ENCODE data around the gene TMEM258. TPM values are rescaled to one million over a fixed set of nuclear protein-coding genes. Genes with fewer than 3 reads are reported as not detected.

Gene TMEM258
- total RNA-seq, 2 donors from 2014 or later: 145 to 153 TPM

DNA sequence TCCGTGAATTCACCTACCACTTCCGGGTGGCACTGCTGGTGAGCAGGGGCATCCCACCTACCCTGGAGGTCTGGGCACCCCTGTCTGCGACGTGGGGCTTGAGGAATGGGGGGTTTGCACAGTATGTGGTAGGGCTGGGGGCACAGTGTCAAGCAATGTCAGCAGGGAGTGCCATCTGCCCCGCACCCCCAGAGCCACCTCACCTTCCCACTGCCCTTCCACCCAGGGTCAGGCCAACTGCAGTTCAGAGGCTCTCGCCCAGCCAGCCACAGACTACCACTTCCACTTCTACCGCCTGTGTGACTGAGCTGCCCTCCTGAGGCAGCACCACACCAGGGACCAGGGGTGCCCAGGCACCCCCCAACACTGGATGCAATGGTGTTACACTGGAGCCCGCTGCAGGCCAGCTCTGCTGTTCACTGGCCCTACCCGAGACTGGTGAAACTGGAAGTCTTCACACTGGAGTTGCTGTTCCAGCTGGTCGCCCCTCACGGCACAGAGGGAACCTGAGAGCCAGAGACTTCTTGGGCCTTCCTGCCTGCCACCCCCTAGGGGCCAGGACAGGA is 6.5 kb downstream of the TMEM258 start:
- ATAC-seq (no peak), DNase-seq (ENCODE audit: low spot score in 2 of 2) (no peak)
- H3K9me3 Mint-ChIP-seq: no peaks in the 10 kb centered on the region
- no peaks in the 10 kb centered on the region for H3K36me3 Mint-ChIP-seq
- H3K27ac Mint-ChIP-seq: no peak overlapping the region

- H3K9me3 Mint-ChIP-seq: no peaks in the 10 kb centered on the region
- no peak overlapping the region for H3K27ac Mint-ChIP-seq
- no peaks in the 10 kb centered on the region for H3K36me3 Mint-ChIP-seq
- ATAC-seq (no peak), DNase-seq (ENCODE audit: low spot score in 2 of 2) (no peak)
These were observed 7.9 kb downstream of the TMEM258 start for GRCh38 chr11:61784506-61784805.

DNA sequence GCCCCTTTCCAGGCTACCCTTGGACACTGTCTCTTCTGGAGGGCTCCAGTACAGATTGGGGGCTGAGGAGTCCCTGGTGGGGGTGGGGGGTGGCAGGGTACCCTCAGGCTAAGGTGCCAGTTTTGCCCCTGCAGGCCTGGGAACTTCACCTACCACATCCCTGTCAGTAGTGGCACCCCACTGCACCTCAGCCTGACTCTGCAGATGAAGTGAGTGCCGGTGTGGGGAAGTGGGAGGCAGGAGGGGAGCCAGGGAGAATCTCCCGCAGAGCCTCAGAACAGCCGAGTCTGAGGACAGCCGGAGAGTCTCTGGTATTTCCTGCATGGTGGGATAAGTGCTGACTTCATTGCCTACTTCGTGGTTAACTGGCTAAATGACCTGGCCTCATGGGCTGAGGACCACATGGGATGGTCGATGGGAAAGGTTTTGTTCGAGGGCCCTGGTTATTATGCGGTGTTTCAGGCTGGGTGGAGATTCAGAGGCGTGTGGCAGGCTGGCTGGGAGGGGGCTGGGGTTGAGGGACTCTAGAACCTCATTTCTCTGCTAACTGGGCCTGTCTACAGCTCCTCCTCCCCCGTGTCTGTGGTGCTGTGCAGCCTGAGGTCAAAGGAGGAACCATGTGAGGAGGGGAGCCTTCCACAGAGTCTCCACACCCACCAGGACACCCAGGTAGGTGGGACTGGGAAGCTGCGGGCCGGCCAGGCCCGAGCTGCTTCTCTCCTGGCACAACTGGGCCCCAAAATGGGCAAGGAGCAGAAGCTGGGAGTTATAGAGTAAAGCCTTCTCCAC is 8.5 kb downstream of the TMEM258 start:
- DNase-seq (ENCODE audit: low spot score in 2 of 2) (no peak), ATAC-seq (no peak)
- peak overlapping the region; percentile 8 to 57 for H3K27ac Mint-ChIP-seq
- no peaks in the 10 kb centered on the region for H3K9me3 Mint-ChIP-seq
- no peaks in the 10 kb centered on the region for H3K36me3 Mint-ChIP-seq

DNA sequence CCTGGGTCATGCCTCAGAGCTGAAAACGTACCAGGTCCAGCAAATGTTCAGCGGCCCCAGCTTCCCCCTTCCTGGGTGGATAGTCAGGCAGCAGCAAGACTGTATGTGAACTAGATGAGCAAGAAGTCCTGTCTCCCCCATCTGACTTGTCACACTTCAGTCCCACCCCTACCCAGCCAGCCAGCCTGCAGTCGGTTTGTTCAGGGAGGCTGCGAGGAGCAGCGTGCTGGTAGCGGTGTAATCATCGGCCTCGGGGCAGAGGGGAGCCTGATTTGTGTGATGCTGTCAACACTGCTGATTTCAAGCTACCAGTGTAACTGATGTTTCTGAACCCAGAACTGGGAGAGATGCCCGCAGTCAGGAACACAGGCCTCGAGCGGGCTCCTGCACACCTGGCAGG is 9.6 kb downstream of the TMEM258 start:
- no peaks in the 10 kb centered on the region for H3K36me3 Mint-ChIP-seq
- DNase-seq (ENCODE audit: low spot score in 2 of 2) (no peak), ATAC-seq (no peak)
- peak overlapping the region in 1 of 2 donors; percentile 55 for H3K27ac Mint-ChIP-seq
- no peaks in the 10 kb centered on the region for H3K9me3 Mint-ChIP-seq

- H3K36me3 Mint-ChIP-seq: no peaks in the 10 kb centered on the region
- H3K27ac Mint-ChIP-seq: no peak overlapping the region
- ATAC-seq (no peak), DNase-seq (ENCODE audit: low spot score in 2 of 2) (no peak)
- no peaks in the 10 kb centered on the region for H3K9me3 Mint-ChIP-seq
These were observed 10.1 kb downstream of the TMEM258 start for GRCh38 chr11:61782299-61782698.

DNA sequence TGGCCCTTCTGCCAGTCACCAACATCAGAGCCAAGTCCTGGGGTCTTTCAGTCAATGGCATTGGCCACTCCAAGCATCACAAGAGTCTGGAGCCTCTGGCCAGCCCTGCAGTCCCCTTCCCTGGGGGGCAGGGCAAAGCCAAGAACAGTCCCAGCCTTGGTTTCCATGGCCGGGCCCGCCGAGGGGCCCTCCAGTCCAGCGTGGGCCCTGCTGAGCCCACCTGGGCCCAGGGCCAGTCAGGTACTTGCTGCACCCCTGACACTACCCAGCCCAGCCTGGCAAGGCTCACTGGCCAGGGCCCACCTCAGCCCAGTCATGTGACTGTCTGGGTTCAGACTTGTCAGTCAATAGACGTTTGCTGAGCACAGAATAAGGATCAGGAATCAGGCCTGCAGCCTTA is 10.8 kb downstream of the TMEM258 start:
- H3K36me3 Mint-ChIP-seq: no peaks in the 10 kb centered on the region
- DNase-seq (ENCODE audit: low spot score in 2 of 2) (no peak), ATAC-seq (no peak)
- no peaks in the 10 kb centered on the region for H3K9me3 Mint-ChIP-seq
- peak overlapping the region in 1 of 2 donors; percentile 49 for H3K27ac Mint-ChIP-seq

GRCh38 chr11:61780581-61781162 is 11.7 kb downstream of the TMEM258 start:
- peak overlapping the region; percentile 49 to 90 for H3K27ac Mint-ChIP-seq
- ATAC-seq (no peak), DNase-seq (ENCODE audit: low spot score in 2 of 2) (no peak)
- H3K36me3 Mint-ChIP-seq: no peaks in the 10 kb centered on the region
- H3K9me3 Mint-ChIP-seq: no peaks in the 10 kb centered on the region

DNA sequence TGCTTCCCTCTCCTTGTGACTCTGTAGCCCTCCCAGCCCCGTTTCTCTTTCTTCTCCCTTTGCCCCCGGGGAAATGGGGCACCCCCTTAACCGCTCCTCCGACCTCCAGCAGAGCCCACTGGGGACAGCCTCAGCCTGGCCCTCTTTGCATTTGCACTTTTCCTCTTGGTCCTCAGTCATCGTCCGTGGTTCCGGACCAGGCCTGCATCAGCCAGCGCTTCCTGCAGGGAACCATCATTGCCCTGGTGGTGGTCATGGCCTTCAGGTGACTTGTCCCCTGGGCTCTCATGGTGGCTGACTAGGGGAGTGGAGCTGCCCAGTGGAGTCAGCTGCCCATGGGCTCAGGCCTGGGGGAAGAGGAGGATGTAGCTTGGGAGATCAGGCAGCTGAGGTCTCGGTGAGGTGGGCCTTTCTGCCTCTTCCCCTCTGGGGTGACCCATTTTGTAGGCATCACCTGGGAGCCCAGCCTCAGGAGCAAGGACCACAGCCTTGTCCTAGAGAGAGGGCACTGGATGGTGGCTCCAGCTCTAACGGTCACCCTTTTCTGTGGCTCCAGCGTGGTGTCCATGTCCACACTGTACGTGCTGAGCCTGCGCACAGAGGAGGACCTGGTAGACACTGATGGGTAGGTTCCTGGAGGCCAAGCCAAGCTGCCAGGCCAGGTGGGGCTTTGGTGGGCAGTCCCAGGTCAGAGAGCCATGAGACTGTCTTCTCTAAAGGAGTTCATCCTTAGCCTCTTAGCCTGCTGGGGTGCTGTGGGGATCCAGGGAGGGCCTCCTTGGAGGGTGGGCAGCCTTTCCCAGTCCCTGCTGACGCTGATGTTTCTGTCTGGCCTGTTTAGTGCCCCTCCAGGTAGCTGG is 12.5 kb downstream of the TMEM258 start:
- H3K9me3 Mint-ChIP-seq: no peaks in the 10 kb centered on the region
- ATAC-seq (no peak), DNase-seq (ENCODE audit: low spot score in 2 of 2) (no peak)
- peak overlapping the region in 1 of 2 donors; percentile 90 for H3K27ac Mint-ChIP-seq
- H3K36me3 Mint-ChIP-seq: no peaks in the 10 kb centered on the region

- Mint-ChIP-seq H3K27ac (peak overlapping the region in 1 of 2 donors; percentile 27), H3K36me3 (no peaks in the 10 kb centered on the region), H3K9me3 (no peaks in the 10 kb centered on the region)
- ATAC-seq (no peak), DNase-seq (ENCODE audit: low spot score in 2 of 2) (no peak)
These were observed 13.3 kb downstream of the TMEM258 start for GRCh38 chr11:61778920-61779650.

GRCh38 chr11:61778357-61778886 is 14.0 kb downstream of the TMEM258 start:
- Mint-ChIP-seq H3K36me3 (no peaks in the 10 kb centered on the region), H3K9me3 (no peaks in the 10 kb centered on the region), H3K27ac (peak overlapping the region in 1 of 2 donors; percentile 27)
- ATAC-seq (no peak), DNase-seq (ENCODE audit: low spot score in 2 of 2) (no peak)

DNA sequence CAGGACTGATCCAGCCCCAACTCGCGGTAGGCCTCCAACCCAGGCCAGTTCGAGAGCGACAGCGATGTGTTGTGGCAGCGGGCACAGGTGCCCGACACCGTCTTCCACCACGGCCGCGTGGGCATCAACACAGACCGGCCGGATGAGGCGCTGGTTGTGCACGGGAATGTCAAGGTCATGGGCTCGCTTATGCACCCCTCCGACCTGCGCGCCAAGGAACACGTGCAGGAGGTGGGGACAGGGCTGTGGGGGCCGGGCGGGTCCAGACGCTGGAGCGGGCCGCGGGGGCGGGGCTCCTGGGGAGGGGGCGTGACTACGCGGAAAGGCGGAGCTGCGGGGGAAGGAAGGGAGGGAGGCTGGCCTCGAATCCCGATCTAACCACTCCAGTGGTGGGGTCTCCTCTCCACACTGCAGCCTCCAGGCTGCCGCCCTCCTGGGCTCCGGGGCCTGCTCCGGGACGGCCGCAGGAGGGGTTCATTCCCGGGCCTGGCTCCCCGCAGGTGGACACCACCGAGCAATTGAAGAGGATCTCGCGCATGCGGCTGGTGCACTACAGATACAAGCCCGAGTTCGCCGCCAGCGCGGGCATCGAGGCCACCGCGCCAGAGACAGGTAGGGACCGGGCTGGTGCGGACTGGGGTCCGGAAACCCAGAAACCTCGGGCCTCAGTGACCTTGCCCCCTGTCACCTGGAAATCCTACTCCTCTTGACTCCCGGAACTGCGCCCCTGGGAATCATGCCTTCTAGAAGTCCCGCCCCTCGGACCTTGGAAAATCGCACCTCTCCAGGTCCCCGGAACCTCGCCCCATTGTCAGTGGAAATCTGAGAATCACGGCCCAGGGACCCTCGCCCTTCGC is 14.9 kb downstream of the TMEM258 start:
- no peaks in the 10 kb centered on the region for H3K36me3 Mint-ChIP-seq
- H3K9me3 Mint-ChIP-seq: no peaks in the 10 kb centered on the region
- no peak overlapping the region for H3K27ac Mint-ChIP-seq
- DNase-seq (ENCODE audit: low spot score in 2 of 2) (peak in 1 of 2 donors; percentile 63), ATAC-seq (peak; percentile 21 to 65)

GRCh38 chr11:61776561-61777075 is 15.8 kb downstream of the TMEM258 start:
- Mint-ChIP-seq H3K9me3 (no peaks in the 10 kb centered on the region), H3K27ac (peak overlapping the region in 1 of 2 donors; percentile 36), H3K36me3 (no peaks in the 10 kb centered on the region)
- DNase-seq (ENCODE audit: low spot score in 2 of 2) (peak in 1 of 2 donors; percentile 79), ATAC-seq (peak; percentile 54 to 73)

DNA sequence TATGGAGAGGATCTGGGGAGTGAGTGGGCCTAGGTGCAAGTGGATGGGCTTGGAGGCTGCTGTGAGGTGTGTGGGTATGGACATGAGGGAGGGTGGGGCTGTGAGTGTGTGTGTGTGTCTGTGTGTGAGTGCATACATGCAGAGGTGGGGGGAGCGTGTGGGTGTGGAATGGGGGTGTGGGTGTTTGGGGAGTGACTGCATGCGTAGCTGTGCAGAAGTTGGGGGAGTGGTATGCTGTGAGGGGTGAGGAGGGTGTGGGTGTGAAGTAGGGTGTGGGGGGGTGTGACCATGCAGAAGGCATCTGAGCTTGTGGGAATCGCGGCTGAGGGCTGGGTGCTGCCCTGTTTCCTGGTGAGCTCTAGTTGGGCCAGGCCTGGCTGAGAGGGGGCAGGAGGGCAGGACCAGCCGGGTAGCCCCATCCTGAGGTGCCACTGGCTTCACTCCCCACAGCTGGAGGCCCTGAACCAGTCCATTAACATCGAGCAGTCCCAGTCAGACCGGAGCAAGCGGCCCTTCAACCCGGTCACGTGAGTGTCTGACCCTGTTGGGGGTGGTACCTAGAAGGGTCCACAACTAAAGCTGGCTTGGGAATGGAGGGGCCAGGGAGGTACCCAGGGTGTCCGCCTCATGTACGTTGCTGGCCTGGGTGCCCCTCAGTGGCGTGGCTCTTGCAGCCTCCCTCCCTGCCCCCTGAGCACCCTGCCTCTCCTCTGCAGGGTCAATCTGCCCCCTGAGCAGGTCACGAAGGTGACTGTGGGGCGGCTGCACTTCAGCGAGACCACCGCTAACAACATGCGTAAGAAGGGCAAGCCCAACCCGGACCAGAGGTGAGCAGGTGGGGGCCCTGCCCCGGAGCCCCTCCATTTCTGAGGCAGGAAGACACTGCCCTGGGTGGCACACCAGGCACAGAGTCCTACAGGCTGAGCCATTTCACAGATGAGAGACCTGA is 16.5 kb downstream of the TMEM258 start:
- ATAC-seq (peak in 1 of 2 donors; percentile 3), DNase-seq (ENCODE audit: low spot score in 2 of 2) (no peak)
- no peaks in the 10 kb centered on the region for H3K36me3 Mint-ChIP-seq
- H3K9me3 Mint-ChIP-seq: no peaks in the 10 kb centered on the region
- H3K27ac Mint-ChIP-seq: no peak overlapping the region

- Mint-ChIP-seq H3K9me3 (no peaks in the 10 kb centered on the region), H3K27ac (no peak overlapping the region), H3K36me3 (no peaks in the 10 kb centered on the region)
- ATAC-seq (no peak), DNase-seq (ENCODE audit: low spot score in 2 of 2) (no peak)
These were observed 17.3 kb downstream of the TMEM258 start for GRCh38 chr11:61775106-61775505.

Measured in activated naive CD4-positive, alpha-beta T cell treated with anti-CD3 and anti-CD28 coated beads, Interleukin-2, amount 50 U/mL, for 72 hours (primary cell).